Spleen (tissue), 11 donors: ENCODE measurements around the gene PTGS1. TPM values are rescaled to one million over a fixed set of nuclear protein-coding genes. Genes with fewer than 3 reads are reported as not detected.
A peak's percentile ranks its signal among the peaks of the same experiment; 100 is the strongest.

Experiments
- DNase-seq: peaks from one replicate; pipeline ENCODE4 v3.0.0-alpha.2; 2020
- H3K27ac ChIP-seq, 8 donors: fragments of 200-600 bp; sonication (generic) in 7 of 8; 1 replicate in 4 of 8; 2 replicates in 4 of 8; pipeline versions ENCODE4 v1.5.0 to v1.8.0; 2016 to 2021; ENCODE audit warnings: inconsistent platforms in 4 of 8, mild to moderate bottlenecking in 4 of 8, moderate library complexity in 1 of 8
- H3K27me3 ChIP-seq, 7 donors: fragments of 200-600 bp; sonication (generic) in 6 of 7; replicated peaks in 1 of 7; 1 replicate in 4 of 7; 2 replicates in 3 of 7; pipeline versions ENCODE4 v1.5.0 to v1.8.0; 2016 to 2021; ENCODE audit warnings: inconsistent platforms in 3 of 7, mild to moderate bottlenecking in 1 of 7
- H3K36me3 ChIP-seq, 6 donors: fragments of 200-600 bp; sonication (generic) in 5 of 6; 1 replicate in 4 of 6; 2 replicates in 2 of 6; pipeline versions ENCODE4 v1.5.0 to v1.8.0; 2016 to 2021; ENCODE audit warnings: inconsistent platforms in 2 of 6
- H3K4me1 ChIP-seq, 6 donors: fragments of 200-600 bp; sonication (generic) in 5 of 6; 1 replicate in 3 of 6; 2 replicates in 3 of 6; pipeline versions ENCODE4 v1.5.0 to v1.8.0; 2016 to 2021; ENCODE audit warnings: inconsistent platforms in 3 of 6
- H3K4me3 ChIP-seq, 8 donors: fragments of 200-600 bp; sonication (generic) in 7 of 8; 1 replicate in 4 of 8; 2 replicates in 4 of 8; pipeline versions ENCODE4 v1.5.0 to v1.8.0; 2016 to 2021; ENCODE audit warnings: inconsistent platforms in 4 of 8, mild to moderate bottlenecking in 4 of 8, moderate library complexity in 2 of 8
- H3K9me3 ChIP-seq, 8 donors: fragments of 200-600 bp; sonication (generic) in 7 of 8; 1 replicate in 4 of 8; 2 replicates in 4 of 8; pipeline versions ENCODE4 v1.5.0 to v1.8.0; 2016 to 2021; ENCODE audit warnings: inconsistent platforms in 4 of 8
- CTCF ChIP-seq, 11 experiments: fragments of 200-600 bp in 7 of 11; fragments of 450-650 bp in 4 of 11; sonication (generic) in 4 of 11; IDR thresholded peaks in 8 of 11; conservative IDR thresholded peaks in 3 of 11; 1 replicate in 7 of 11; 2 replicates in 4 of 11; pipeline versions ENCODE4 v1.4.0 to v1.8.0; 2016 to 2021; ENCODE audit warnings: antibody characterized with exemption in 11 of 11, inconsistent platforms in 4 of 11, mild to moderate bottlenecking in 1 of 11
- POLR2A ChIP-seq, 3 donors: fragments of 450-650 bp; IDR thresholded peaks; one replicate each; pipeline ENCODE4 v1.5.1; 2017; ENCODE audit warnings: antibody characterized with exemption in 3 of 3, mild to moderate bottlenecking in 1 of 3
- POLR2AphosphoS5 ChIP-seq, 3 donors: sonication (generic); formaldehyde crosslinking; IDR thresholded peaks; one replicate each; pipeline ENCODE4 v1.5.1; 2017; ENCODE audit warnings: antibody characterized with exemption in 3 of 3
- WGBS, 5 donors: extraction: QIAGEN DNeasy Blood & Tissue Kit in 3 of 5; methylation state at CpG; one replicate each; pipeline versions ENCODE4 v1.1.5 to v1.1.7; 2013 to 2018; 5-methylcytosine and 5-hydroxymethylcytosine counted together
- intact Hi-C: fragments of 100-400 bp; cut with DNase I; formaldehyde crosslinking; loops from one replicate; pipeline ENCODE4 v1.15.0; 2023; ENCODE audit warnings: low total_unique reads
- polyA plus RNA-seq, 3 donors: library from polyadenylated mRNA; stranded (reverse); fragments of 200-250 nt; gene quantifications; one replicate each; pipeline ENCODE4 v1.2.1, GENCODE V29; 2013
- total RNA-seq, 7 donors: library from RNA; depleted of rRNA in 3 of 7; stranded (reverse); fragments of >200 nt in 3 of 7; fragmentation: NEBNext Ultra II Directional in 4 of 7; extraction: Animal tissue kit (Norgen Biotek cat#: 25700) in 4 of 7; gene quantifications; one replicate each; pipeline versions ENCODE4 v1.1.0 to v1.2.1, GENCODE V29; 2016 to 2021
- donor health status: healthy with polysubstance abuse.
- donor health status: DM: no; HTN: no; CAD: no; lungs with moderate emphysema.
- donor health status: DM: no; HTN: no; CAD: no.
- donor health status: Bipolar disorder and iron deficiency.
- donor health status: healthy.
- donor health status: DM: no; HTN: no; CAD: no.
- donor health status: DM: yes; HTN: yes; CAD: no.

PTGS1 gene
- total and polyA plus RNA-seq, 10 donors: 2.8 to 18.6 (median 13.9) TPM

- peaks cover 8 to 45% (median 26%) of the 10 kb centered on the region in 6 donors for H3K4me1 ChIP-seq
- H3K27me3 ChIP-seq: peaks cover 0 to 7% (median 0%) of the 10 kb centered on the region in 7 donors
- DNase-seq: peak; percentile 62
- H3K36me3 ChIP-seq: peaks cover 0 to 31% (median 6%) of the 10 kb centered on the region in 6 donors
- intact Hi-C loops: no loop called here
- H3K9me3 ChIP-seq: peaks cover 0 to 12% (median 8%) of the 10 kb centered on the region in 8 donors
- H3K4me3 ChIP-seq: no peak overlapping the region
- WGBS, 5 donors: 40 to 51% (median 46%) methylated on average over 23 to 24 of the region's 24 CpGs
- TF ChIP-seq POLR2A (IDR thresholded peaks at IDR 0.05) (no peak), POLR2AphosphoS5 (IDR thresholded peaks at IDR 0.05) (no peak), CTCF (IDR thresholded peaks at IDR 0.05 in 8 of 11, conservative IDR thresholded peaks at IDR 0.05 in 3 of 11) (no peak)
- peak overlapping the region in 1 of 8 donors; percentile 38 for H3K27ac ChIP-seq
Observed at GRCh38 chr9:122377241-122378164, 6.7 kb downstream of the PTGS1 start.

GRCh38 chr9:122378236-122378635, 7.4 kb downstream of the PTGS1 start:
- Histone ChIP-seq H3K4me1 (peaks cover 8 to 40% (median 26%) of the 10 kb centered on the region in 6 donors), H3K9me3 (peaks cover 0 to 12% (median 8%) of the 10 kb centered on the region in 8 donors), H3K4me3 (no peak overlapping the region), H3K27ac (no peak overlapping the region), H3K36me3 (peaks cover 0 to 31% (median 6%) of the 10 kb centered on the region in 6 donors), H3K27me3 (no peaks in the 10 kb centered on the region)
- no peak for TF ChIP-seq POLR2AphosphoS5 (IDR thresholded peaks at IDR 0.05)
- no peak for TF ChIP-seq CTCF (IDR thresholded peaks at IDR 0.05 in 8 of 11, conservative IDR thresholded peaks at IDR 0.05 in 3 of 11)
- no peak for TF ChIP-seq POLR2A (IDR thresholded peaks at IDR 0.05)
- WGBS, 5 donors: 70 to 91% (median 81%) methylated on average over 8 of the region's 8 CpGs
- intact Hi-C loops: no loop called here
- DNase-seq: peak; percentile 68

GRCh38 chr9:122379340-122379739, 8.5 kb downstream of the PTGS1 start:
- peaks cover 0 to 12% (median 8%) of the 10 kb centered on the region in 8 donors for H3K9me3 ChIP-seq
- peaks cover 0 to 38% (median 6%) of the 10 kb centered on the region in 6 donors for H3K36me3 ChIP-seq
- H3K27ac ChIP-seq: no peak overlapping the region
- peaks cover 8 to 36% (median 26%) of the 10 kb centered on the region in 6 donors for H3K4me1 ChIP-seq
- whole genome bisulfite sequencing, 5 donors: 71 to 91% (median 81%) methylated on average over 1 of the region's 1 CpG
- no peak for DNase-seq
- intact Hi-C loops: no loop called here
- H3K27me3 ChIP-seq: no peaks in the 10 kb centered on the region
- H3K4me3 ChIP-seq: no peak overlapping the region
- TF ChIP-seq CTCF (IDR thresholded peaks at IDR 0.05 in 8 of 11, conservative IDR thresholded peaks at IDR 0.05 in 3 of 11): peak in 1 of 11 experiments; percentile 26
- TF ChIP-seq POLR2AphosphoS5 (IDR thresholded peaks at IDR 0.05): no peak

GRCh38 chr9:122380293-122380692, 9.5 kb downstream of the PTGS1 start:
- peaks cover 0 to 12% (median 8%) of the 10 kb centered on the region in 8 donors for H3K9me3 ChIP-seq
- H3K4me3 ChIP-seq: no peak overlapping the region
- TF ChIP-seq CTCF (IDR thresholded peaks at IDR 0.05 in 8 of 11, conservative IDR thresholded peaks at IDR 0.05 in 3 of 11) (no peak), POLR2AphosphoS5 (IDR thresholded peaks at IDR 0.05) (no peak), POLR2A (IDR thresholded peaks at IDR 0.05) (no peak)
- WGBS, 5 donors: 87 to 97% (median 95%) methylated on average over 4 of the region's 4 CpGs
- intact Hi-C loops: no loop called here
- peaks cover 8 to 29% (median 26%) of the 10 kb centered on the region in 6 donors for H3K4me1 ChIP-seq
- DNase-seq: no peak
- H3K36me3 ChIP-seq: peaks cover 0 to 39% (median 6%) of the 10 kb centered on the region in 6 donors
- H3K27ac ChIP-seq: no peak overlapping the region
- H3K27me3 ChIP-seq: no peaks in the 10 kb centered on the region
